ENCODE data around the gene AURKAIP1.
A peak's percentile ranks its signal among the peaks of the same experiment; 100 is the strongest.

The AURKAIP1 gene

DNA sequence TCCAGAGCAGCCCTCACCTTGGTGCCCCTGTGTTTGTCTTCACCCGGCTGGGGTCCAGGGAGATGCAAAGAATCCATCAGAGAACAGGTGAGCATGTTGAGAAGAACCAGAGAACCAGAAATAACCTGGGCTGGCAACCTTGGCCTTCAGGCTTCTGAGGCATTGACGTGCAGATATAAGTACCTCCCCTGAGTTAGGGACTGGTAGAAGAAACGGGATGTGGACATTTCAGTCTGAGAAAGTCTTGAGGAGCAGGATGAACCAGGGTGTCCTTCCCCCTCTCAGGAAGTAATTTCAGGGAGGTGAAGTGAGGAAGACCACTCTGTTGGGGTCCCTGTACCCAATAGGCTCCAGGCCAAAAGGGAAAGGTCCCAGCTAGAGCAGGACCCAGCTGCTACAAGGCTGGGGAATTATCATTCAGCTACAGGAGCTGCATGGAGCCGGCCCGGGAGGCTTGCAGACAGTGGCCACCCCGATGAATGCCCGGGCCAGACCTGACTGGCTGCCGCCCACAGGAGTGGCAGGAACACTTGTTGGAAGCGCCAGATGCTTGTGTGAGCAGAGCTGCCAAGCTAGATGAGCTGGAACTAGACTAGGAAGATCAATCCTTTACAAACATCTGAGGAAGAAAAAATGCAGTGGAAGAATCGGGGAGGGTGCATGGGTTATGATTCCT is 1.7 kb upstream of the AURKAIP1 start:
- TF ChIP-seq MYC (IDR thresholded peaks at IDR 0.05; ENCODE audit: low read depth, low read length) (no peak), MAX (IDR thresholded peaks at IDR 0.05; ENCODE audit: low read depth, low read length) (no peak)
- TF ChIP-seq, protein P1, sequence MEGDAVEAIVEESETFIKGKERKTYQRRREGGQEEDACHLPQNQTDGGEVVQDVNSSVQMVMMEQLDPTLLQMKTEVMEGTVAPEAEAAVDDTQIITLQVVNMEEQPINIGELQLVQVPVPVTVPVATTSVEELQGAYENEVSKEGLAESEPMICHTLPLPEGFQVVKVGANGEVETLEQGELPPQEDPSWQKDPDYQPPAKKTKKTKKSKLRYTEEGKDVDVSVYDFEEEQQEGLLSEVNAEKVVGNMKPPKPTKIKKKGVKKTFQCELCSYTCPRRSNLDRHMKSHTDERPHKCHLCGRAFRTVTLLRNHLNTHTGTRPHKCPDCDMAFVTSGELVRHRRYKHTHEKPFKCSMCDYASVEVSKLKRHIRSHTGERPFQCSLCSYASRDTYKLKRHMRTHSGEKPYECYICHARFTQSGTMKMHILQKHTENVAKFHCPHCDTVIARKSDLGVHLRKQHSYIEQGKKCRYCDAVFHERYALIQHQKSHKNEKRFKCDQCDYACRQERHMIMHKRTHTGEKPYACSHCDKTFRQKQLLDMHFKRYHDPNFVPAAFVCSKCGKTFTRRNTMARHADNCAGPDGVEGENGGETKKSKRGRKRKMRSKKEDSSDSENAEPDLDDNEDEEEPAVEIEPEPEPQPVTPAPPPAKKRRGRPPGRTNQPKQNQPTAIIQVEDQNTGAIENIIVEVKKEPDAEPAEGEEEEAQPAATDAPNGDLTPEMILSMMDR (IDR thresholded peaks at IDR 0.05; ENCODE audit: low read depth, low read length), result no peak

DNA sequence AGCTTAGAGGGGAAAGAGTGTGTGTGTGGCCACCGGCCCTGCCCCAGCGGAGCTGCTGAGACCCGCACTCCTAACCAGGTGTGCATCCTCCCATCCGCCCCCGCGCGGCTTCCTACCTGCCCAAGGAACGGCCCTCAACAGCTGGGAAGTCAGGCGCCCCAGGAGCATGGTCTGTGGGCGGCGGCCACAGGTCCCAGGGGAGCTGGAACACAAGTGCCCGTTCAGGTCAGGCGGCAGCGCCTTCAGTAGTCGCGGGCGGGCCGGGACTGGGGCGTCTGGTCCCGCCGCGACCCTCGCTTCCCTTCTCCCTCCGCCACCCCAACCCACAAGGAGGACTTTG is 448 bp downstream of the AURKAIP1 start:
- H3K4me3 ChIP-seq (ENCODE audit: low read depth, low read length), result peak overlapping the region; percentile 80
- TF ChIP-seq MYC (IDR thresholded peaks at IDR 0.05; ENCODE audit: low read depth, low read length) (no peak), MAX (IDR thresholded peaks at IDR 0.05; ENCODE audit: low read depth, low read length) (no peak), POLR2A (IDR thresholded peaks at IDR 0.05; ENCODE audit: extremely low read depth, insufficient read length) (no peak)
- TF ChIP-seq, protein P1 (IDR thresholded peaks at IDR 0.05; ENCODE audit: low read depth, low read length), result no peak
- peak; percentile 67 for DNase-seq (ENCODE audit: low read depth)

More for the DNA sequence above, 1.7 kb upstream of the AURKAIP1 start:
- DNase-seq (ENCODE audit: low read depth), result no peak
- H3K4me3 ChIP-seq (ENCODE audit: low read depth, low read length), result peak overlapping the region; percentile 72

GRCh38 chr1:1373815-1374588 is 1.0 kb downstream of the AURKAIP1 start:
- H3K4me3 ChIP-seq (ENCODE audit: low read depth, low read length), result peak overlapping the region; percentile 80
- no peak for DNase-seq (ENCODE audit: low read depth)
- TF ChIP-seq POLR2A (IDR thresholded peaks at IDR 0.05; ENCODE audit: extremely low read depth, insufficient read length) (no peak), MAX (IDR thresholded peaks at IDR 0.05; ENCODE audit: low read depth, low read length) (no peak), MYC (IDR thresholded peaks at IDR 0.05; ENCODE audit: low read depth, low read length) (no peak)
- TF ChIP-seq, protein P1 (IDR thresholded peaks at IDR 0.05; ENCODE audit: low read depth, low read length), result no peak

GRCh38 chr1:1373051-1373814 is 1.8 kb downstream of the AURKAIP1 start:
- no peak for DNase-seq (ENCODE audit: low read depth)
- TF ChIP-seq POLR2A (IDR thresholded peaks at IDR 0.05; ENCODE audit: extremely low read depth, insufficient read length), result no peak
- H3K4me3 ChIP-seq (ENCODE audit: low read depth, low read length), result no peak overlapping the region

DNA sequence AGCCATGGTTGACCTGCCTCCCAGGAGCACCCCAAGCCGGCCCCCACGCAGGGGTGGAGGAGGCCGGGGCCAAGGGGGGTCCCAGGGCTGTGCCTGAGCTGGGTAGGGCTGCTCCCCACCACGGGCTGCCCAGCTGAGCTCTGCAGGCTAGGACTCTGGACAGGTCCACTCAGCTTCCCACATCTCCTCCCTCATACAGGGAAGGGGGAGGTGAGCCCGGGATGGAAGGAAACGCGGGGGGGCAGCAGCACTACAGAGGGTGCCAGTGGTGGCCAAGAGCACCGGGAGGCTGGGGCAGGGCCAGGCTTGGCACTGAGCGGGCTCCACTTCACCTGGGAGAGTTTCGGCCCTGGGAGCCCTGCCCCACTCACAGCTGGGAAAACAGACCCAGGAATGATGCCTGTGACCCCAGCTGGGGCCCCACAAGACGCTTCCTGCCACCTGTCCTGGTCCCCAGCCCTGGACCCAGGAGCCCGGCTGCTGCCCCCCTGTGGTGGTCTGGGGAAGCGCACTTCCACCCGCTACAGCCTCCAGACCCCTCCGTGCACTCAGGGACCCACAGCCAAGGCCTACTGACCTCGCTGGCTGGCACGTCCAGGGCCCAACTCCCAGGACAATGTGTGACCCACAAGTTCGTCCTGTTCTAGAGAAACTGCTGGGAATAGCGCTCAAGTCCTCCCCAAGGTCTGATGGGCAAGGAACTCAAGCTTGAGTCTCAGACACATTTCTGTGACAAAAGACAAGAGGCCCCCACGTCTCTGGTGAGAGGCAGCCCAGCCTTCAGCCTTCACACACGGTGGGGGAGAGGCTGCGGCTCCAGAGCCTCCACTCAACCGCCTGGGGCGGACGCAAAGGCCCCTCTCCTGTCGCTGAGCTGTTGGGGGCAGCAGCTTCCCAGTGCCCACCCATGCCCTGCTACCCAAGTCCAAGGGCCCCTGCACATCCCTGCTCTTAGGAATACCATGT is 3.0 kb downstream of the AURKAIP1 start:
- DNase-seq (ENCODE audit: low read depth), result peak; percentile 74
- no peak for TF ChIP-seq MYC (IDR thresholded peaks at IDR 0.05; ENCODE audit: low read depth, low read length)
- TF ChIP-seq, protein P1 (IDR thresholded peaks at IDR 0.05; ENCODE audit: low read depth, low read length), result peak; percentile 84
- TF ChIP-seq MAX (IDR thresholded peaks at IDR 0.05; ENCODE audit: low read depth, low read length), result peak; percentile 48; the same call in 1 of the 2 replicates
- no peak overlapping the region for H3K4me3 ChIP-seq (ENCODE audit: low read depth, low read length)

Data from NB4 (cell line).